NOMO-1 (cell line): ENCODE data around the gene ACY1.
A peak's percentile ranks its signal among the peaks of the same experiment; 100 is the strongest.

Source experiments
- DNase-seq, 2 experiments: peaks; one replicate each; lab custom pipeline; 2025; ENCODE audit not compliant: unreplicated experiment in 2 of 2; lab: John Stamatoyannopoulos, UW

Gene ACY1

DNA sequence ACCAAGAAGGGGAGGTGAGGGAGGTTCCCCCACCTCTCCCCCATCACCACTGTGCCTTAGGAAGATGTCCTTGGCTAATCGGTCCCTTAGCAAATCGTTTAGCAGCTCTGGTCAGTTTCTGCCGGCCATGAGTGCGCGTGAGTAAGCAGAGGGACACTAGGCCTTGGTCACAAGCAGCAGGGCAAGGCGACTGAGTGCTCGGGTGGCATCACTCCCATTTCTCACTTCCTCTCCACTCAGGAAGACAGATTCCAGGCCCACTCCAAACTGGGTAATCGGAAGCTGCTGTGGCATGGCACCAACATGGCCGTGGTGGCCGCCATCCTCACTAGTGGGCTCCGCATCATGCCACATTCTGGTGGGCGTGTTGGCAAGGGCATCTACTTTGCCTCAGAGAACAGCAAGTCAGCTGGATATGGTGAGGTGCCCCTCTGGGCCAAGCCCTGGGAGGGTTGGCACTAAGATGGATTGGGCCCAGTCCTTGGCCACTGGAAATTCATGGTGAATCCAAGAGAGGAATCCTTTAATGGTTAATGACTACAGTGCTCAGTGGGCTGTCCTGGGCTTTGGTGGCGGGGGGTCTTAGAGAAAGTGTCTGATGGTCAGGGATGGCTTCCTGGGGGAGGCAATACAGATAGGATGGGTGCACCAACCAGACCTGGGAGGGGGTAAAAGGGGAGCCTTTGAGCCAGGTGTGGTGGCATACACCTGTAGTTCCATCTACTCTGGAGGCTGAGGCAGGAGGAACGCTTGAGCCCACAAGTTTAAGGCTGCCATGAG, 37.2 kb upstream of the ACY1 start:
- no peak for DNase-seq

DNA sequence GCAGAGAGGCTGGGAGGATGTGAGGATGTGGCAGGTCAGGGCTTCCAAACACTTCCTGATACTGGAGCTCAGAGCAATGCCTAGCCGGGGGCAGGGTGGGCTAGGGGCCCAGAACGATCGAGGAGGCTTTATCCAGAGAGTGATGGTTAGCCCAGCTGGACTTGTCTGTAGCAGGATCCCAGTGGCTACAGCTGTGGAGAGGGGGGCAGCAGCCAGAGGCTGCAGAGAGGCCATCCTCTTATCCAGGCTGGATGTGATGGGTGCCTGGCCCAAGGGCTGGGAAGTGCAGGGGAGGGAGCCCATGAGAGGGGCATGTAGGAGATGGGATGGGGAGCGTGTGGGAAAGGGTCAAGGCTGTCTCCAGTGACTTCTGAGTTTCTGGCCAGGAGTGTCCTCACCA, 36.5 kb upstream of the ACY1 start:
- no peak for DNase-seq

DNA sequence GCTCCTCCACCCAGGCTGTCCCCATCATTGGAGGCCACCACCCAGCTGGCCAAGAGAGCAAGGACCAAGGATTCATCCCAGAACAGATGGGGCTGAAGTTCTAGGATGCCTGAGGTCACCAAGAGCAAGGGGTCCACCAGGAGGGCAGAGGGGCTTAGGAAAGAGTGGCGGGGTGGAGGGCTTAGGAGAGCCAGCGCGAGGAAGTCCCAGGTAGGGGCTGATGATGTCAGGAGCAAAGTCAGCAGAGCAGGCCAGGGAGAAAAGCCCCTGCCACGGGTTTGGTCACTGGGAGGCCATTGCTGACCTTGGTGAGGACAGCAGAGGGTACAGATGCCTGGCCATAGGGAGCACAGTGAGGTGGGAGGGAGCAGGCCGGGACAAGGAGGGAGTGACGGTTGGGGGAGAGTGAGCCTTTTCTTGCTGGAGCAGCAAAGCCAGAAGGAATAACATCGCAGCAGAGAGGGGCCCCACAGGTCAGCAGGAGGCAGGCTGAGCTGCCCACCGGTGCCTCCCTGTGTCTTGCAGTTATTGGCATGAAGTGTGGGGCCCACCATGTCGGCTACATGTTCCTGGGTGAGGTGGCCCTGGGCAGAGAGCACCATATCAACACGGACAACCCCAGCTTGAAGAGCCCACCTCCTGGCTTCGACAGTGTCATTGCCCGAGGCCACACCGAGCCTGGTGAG, 36.0 kb upstream of the ACY1 start:
- no peak for DNase-seq

DNA sequence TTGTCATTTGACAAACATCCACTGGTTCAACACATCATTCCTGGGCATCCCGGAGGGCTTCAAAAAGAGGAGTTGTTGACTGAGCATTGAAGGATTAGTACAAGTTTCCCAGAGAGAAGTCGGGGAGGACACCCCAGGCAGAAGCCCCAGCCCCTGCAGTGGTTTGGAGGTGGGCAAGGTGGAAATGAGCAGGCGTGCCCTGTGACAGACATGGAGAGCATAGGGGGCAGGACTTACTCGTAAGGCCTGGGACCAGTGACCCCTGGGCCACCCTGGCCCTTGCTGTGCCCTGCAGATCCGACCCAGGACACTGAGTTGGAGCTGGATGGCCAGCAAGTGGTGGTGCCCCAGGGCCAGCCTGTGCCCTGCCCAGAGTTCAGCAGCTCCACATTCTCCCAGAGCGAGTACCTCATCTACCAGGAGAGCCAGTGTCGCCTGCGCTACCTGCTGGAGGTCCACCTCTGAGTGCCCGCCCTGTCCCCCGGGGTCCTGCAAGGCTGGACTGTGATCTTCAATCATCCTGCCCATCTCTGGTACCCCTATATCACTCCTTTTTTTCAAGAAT, 35.2 kb upstream of the ACY1 start:
- DNase-seq, result no peak

DNA sequence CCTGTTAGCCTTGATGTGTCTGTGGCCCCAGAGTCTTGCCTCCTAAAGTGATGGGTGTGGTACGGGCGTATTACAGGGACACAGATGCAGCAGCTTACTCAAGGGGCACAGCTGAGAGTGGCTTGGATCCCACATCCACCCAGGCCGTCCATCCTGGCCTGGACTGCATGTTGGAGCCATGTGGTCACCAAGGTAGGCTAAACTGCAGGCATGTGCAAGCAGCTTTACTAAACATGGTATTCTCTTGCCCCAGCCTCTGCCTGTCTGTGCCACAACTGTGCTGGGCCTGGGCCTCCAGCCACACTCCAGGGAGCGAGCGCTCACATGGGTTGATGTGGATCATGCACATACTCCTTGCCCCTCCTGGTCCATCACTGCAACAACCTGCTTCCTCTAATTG, 34.2 kb upstream of the ACY1 start:
- DNase-seq, result no peak

DNA sequence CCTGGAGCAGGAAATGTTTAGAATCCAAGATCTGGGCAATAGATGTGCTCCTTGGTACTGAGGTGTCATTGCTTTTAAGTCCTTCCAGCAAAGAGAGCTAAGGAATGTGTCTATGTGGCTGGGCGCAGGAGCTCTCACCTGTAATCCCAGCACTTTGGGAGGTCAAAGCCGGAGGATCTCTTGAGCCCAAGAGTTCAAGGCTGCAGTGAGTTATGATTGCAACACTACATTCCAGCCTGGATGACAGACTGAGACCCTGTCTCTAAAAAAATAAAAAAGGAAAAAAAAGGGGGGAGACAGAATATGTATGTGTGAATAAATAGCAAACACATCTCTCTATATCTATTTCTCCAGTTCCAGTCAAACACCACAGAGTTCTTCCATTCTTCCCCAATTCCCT, 32.4 kb upstream of the ACY1 start:
- no peak for DNase-seq

DNA sequence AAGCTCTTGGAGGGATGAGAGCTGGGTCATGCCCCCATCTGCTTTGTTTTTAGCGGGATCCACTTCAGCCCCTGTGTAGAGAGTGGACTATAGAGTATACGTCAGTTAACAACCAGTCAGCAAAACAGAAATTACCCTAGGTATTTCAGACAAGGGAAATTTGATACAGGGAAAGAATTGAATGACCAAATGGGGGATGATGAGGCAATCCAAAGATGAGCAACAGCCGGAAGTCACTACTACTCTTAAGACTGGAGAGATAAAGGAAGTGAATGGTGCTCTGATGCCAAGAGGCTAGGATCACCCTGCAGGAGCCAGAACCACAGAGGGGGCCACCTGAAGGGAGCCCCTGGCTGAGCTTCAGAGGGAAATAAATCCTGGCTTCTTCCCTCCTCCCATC, 29.9 kb upstream of the ACY1 start:
- peak; percentile 69 to 89 for DNase-seq

DNA sequence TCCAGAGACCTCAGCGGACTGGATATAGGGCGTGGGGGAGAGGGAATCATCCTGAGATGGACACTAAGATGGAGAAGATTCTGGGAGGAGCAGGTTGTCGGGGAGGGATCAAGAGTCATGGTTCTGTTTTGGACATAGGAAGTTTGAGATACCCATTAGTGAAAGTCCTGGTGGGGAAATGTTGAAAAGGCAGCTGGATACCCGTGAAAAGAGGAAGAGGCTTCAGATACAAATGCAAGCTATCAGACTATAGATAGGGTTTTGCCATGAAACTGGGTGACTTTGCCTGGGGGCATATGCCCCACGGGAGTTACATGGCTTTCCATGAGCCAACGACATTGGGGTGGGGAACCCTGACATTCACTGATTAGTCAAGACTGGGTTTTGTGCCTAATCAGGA, 29.2 kb upstream of the ACY1 start:
- peak; percentile 26 to 74 for DNase-seq

DNA sequence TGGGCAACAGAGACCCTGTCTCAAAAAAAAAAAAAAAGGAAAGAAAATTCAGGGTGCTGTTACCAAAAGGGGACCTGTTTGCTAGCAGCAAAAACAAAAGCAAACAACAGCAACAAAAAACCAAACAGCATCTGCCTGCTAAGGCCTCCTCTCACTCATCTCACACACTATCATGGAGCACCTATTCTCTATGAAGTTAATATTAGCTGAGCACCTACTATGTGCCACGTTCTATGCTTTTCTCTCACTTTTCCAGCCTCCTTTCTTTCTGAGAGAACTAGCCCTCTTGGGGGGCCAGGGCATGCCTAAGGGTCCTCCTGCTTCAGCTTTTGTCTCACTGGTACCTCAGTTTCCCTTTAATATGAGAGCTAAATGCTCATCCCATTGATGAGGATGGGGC, 28.6 kb upstream of the ACY1 start:
- DNase-seq, result no peak

DNA sequence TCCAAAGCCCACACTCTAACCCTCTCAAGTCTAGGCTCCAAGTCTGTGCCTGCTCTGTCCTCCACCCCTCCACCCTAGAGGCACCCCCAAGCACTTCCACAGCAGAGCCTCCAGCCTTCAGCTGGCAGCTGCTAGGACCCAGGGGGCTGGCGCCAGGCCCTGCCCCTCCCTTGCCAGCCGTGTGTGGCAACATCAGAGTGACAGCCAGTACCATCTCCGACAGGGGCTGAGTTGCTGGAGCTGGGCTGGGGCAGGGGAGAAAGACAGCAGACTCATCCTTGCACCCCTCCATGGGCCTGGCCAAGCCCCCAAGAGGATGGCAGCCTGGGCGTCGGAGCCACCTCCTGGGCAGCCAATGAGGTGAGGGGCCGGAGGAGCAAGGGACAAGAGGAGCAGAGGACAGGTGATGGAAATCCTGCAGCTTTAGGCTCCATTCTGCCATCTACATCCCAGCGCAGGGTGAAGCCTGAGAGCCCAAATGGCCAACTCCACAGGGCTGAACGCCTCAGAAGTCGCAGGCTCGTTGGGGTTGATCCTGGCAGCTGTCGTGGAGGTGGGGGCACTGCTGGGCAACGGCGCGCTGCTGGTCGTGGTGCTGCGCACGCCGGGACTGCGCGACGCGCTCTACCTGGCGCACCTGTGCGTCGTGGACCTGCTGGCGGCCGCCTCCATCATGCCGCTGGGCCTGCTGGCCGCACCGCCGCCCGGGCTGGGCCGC, 28.0 kb upstream of the ACY1 start, which contains the start of gene GPR62:
GPR62 (plus strand) TSS at position 207 of the 718 bp plus-strand sequence; CDS start at position 479, 272 bp downstream.
- DNase-seq, result no peak

DNA sequence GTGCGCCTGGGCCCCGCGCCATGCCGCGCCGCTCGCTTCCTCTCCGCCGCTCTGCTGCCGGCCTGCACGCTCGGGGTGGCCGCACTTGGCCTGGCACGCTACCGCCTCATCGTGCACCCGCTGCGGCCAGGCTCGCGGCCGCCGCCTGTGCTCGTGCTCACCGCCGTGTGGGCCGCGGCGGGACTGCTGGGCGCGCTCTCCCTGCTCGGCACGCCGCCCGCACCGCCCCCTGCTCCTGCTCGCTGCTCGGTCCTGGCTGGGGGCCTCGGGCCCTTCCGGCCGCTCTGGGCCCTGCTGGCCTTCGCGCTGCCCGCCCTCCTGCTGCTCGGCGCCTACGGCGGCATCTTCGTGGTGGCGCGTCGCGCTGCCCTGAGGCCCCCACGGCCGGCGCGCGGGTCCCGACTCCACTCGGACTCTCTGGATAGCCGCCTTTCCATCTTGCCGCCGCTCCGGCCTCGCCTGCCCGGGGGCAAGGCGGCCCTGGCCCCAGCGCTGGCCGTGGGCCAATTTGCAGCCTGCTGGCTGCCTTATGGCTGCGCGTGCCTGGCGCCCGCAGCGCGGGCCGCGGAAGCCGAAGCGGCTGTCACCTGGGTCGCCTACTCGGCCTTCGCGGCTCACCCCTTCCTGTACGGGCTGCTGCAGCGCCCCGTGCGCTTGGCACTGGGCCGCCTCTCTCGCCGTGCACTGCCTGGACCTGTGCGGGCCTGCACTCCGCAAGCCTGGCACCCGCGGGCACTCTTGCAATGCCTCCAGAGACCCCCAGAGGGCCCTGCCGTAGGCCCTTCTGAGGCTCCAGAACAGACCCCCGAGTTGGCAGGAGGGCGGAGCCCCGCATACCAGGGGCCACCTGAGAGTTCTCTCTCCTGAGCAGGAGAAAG, 27.2 kb upstream of the ACY1 start:
- DNase-seq, result no peak

DNA sequence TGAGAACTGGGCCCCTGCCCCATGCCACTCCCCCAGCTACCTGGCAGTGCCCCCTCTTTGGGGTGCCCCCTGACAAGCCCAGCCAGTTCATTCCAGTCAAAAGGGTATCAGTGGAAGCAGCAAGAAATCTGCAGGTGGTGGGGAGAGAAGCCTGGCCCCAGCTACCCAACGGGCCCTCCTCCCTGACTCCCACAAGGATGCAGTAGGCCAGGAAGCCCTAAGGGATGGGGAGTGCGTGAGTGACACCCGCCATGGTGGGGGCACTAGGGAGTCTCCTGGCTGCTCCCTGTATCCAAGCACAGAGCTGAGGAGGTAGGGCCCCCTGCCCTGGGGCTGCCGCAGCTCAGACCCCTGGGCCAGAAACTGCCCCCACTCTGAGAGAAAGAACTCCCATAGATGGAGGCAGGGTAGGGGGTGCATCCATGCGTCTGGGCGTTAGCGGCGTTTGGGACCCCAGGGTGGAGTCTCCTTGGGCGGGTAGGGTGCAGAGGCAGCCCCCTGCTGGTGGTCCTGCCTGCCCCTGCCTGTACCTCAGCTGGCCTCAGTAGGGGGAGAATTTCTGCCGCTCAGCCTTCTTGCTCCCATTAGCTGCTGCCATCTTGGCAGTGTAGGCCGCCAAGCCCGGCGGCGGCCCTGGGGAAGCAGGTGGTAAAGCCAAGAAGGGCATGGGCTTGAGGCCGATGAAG, 25.7 kb upstream of the ACY1 start:
- DNase-seq, result no peak

DNA sequence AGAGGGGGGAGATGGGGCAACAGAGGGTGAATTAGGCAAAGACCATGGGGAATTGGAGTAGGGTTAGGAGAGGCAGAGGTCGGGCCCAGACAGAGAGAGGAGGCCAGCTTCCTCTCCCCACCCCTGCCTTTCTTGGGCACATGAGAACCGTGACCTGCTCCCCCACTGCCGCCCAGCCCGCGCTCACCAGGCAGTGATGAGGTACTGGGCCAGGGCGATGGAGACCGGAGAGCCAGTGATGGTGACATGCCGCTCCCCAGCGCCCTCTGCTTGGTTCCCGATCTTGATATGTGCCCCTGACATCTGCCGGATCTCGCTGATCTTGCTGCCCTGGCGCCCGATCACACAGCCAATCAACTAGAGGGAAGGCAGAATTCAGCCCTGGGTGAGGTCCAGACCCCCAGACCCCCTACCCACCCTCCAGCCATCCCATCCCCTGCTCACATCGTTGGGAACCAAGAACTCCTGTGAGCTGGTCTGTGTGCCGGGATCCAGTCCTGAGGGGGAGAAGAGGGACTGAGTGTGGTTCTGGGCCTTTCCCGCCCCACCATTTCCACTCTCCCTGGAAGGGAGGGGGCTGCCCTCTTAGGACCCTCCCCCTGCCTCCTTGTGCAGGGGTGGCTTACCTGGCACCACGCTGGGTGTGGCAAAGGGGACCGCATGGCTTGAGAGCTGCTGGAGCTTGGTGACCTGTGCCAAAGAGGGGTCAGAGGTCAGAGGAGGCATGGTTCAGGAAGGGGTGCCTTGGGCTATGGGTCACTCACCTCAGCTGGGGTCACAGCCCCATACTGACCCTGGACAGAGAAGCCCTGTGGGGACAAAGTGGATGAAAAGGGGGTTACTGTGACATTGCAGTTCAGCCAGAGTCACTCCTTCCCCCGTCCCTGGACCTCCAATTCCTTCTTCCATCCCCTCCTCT, 24.5 kb upstream of the ACY1 start:
- DNase-seq, result no peak

DNA sequence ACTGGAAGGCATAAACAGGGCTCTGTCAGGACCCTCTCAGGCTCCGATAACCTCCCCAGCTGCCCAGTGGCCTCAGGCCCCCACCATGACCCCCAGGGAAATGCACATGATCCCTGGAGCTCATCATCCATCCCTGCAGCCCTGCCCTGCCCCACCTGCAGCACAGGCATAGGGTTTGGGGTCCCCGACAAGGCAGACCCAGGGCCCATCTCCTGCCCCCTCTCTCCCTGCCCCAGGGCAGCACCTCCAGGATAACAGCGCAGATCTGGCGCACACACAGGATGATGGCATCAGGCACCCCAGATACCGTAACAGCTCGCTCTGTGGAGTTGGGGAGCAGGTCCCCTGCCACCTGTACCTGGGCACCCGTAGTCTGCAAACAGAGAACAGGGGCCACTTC, 23.7 kb upstream of the ACY1 start:
- no peak for DNase-seq

DNA sequence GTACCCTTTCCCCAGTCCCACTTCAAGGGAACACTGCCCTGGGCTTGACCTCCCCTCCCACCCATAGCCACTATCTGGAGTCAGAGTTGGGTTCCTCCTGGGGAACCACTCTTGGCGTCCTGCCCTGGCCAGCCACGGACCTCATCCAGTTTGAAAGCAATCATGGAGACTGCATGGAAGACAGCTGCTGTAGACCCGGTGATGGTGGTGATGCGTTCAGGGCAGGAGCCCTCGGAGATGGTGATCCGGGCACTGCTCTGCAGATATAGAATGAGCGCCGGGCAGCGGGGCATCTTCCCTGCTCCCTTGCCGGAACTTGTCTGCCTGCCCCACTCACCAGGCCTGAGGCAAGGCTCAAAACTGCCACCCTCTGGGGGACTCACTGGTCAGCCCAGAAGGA, 22.9 kb upstream of the ACY1 start:
- DNase-seq, result no peak

DNA sequence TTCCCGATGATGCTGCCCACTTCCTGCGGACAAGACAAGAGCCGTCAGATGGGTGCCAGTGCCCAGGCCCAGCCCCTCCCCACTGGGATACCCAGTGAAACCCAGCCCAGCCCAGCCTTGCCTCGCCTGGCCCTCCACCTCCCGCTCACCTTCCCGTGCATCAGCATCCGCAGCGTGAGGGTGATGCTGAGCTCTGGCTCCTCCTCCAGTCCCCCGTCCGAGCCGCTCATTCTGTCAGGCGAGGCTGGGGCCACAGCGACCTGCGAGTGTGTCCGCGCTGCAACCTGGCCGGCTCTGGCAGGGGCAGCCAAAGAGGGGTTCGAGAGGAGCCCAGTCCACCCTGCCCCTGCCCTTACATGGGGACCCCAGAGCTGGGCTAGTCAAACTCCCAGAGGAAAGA, 22.3 kb upstream of the ACY1 start:
- no peak for DNase-seq

DNA sequence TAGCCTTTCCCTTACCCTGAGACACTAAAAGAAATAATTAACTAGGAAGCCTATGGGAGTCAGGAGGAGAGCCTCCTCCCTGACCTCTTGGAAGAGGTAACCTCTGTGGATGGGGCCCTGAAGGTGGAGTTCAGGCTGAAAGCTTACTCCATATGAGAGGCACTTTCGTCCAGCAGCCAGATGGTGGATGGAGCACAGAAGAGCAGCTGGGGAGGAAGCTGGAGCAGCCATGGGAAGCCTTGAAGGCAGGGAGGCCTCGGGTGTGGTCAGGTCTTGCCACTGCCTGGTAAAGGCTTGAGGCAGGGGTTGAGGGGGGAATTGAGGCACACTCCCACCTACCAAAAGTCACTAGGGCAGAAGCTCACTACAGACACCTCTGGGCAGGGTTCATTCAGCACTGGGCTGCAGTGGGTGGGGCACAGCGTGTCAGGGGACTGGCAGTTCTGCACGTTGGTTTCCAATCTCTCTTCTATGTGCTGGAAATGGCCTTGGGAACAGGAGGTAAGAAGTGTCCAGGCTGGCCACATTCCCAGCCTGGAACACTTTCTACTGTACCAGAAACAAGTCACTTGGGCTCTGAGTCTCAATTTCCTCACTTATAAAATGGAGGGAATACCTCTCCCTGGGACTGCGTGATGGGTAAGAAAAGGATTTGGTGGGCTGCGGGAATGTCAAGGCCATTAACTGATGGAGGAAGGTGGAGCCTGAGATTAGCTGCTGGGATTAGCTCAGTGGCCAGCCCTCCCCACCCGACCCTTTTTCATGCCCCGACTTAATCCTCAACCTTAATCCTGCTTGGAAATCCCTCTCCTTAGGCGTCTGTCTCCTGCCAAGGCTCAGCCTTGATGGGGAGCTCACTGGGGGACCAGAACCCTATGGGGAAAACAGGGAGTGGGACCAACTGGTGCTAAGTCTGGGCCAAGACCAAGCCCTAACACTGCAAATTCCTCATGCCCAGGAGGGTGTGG, 21.4 kb upstream of the ACY1 start:
- DNase-seq, result no peak
